LoVo (cell line): Measurements from ENCODE around the gene CALML6.

Source experiments
- DNase-seq: peaks from one replicate; pipeline ENCODE4 v3.0.0-alpha.2; 2016; ENCODE audit warnings: low spot score

The CALML6 gene

GRCh38 chr1:1942753-1943656 is 27.9 kb downstream of the CALML6 start:
- no peak for DNase-seq

- peak; percentile 35 for DNase-seq
Observed at GRCh38 chr1:1943834-1944570, 28.9 kb downstream of the CALML6 start.

DNA sequence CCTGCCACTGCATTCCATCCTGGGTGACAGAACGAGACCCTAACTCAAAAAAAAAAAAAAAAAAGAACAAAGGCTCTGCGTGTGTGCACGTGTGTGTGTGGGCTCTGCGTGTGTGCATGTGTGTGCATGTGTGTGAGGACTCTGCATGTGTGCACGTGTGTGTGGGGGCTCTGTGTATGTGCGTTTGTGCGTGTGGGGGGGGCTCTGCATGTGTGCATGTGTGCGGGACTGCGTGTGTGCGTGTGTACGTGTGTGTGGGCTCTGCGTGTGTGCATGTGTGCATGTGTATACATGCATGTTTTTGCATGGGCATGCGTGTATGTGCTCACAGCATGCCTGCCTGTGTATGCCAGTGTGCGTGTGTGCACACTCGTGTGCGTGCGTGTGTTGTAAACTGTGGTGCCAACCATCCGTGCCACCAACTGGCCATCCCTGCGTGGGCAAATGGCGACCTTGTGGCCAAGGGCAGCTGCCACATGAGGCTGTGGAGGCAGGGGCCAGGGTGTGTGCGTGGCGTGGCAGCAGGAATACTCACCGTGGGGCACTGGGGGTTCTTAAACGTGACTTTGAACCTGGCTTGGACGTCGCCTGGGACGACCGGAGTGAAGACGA is 30.8 kb downstream of the CALML6 start:
- DNase-seq, result no peak

DNA sequence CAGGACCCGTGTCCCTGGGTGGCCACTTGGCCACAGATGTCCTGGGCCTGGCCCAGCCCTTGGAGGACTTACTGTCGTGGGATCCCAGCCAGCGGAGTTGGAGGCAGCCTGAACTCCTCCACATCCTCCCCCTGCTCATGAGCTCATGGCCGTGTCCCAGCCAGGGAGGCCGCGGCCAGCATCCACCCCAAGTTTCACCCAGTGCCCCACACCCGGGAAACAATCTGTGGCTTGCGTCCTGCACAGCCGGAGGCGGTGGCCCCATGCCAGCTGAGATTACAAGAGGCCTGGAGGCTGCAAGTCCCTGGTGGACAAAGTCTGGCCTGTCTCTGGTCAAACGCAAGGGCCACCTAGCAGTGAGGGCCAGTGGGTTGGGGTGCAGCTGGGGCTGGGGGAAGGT is 31.5 kb downstream of the CALML6 start:
- DNase-seq, result no peak

- no peak for DNase-seq
Observed at GRCh38 chr1:1947493-1947892, 32.4 kb downstream of the CALML6 start.

- DNase-seq, result no peak
Observed at GRCh38 chr1:1948783-1949182, 33.7 kb downstream of the CALML6 start.

GRCh38 chr1:1950940-1951339 is 35.9 kb downstream of the CALML6 start:
- no peak for DNase-seq

DNA sequence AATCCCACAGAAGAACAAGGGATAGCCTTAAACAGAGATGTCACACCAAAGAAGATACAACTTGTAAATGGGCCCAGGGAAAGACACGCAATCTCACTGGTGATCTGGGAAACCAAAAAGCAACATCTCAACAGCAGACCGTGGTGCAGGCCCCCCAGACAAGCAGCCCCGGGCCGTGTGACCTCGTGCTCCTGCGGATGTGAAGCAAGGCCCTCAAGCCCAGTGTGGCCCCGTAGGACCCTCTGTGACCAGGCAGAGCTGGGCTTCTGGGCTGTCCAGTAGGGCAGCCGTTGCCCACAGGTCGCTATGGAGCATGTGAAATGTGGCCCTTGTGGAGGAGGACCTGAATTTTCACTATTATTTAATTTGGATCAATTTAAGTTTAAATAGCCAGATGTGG is 39.0 kb downstream of the CALML6 start:
- no peak for DNase-seq

GRCh38 chr1:1954831-1955441 is 39.9 kb downstream of the CALML6 start:
- no peak for DNase-seq

DNA sequence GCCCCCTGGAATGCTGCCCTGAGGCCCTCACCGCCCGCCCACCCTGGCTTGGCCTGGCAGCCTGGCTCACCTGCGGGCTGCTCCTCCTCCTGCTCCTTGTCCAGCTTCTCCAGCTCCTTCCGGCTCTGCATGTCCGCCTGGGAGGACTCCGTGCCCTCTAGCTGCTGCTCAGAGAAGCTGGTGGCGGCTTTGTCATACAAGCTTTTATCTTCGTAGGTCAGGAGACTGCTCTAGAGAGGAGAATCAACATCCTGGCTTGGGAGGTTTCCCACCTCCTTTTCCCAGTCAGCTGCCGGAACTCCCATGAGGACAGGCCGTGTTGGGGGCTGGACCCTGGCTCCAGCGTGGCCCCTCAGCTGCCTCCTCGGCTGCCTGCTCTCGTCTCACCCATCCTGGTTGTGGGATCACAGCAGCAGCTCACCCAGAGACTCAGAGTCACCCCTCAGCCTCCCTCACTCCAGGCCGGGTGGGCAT is 40.6 kb downstream of the CALML6 start:
- DNase-seq, result no peak

GRCh38 chr1:1956101-1956500 is 41.0 kb downstream of the CALML6 start:
- no peak for DNase-seq

DNA sequence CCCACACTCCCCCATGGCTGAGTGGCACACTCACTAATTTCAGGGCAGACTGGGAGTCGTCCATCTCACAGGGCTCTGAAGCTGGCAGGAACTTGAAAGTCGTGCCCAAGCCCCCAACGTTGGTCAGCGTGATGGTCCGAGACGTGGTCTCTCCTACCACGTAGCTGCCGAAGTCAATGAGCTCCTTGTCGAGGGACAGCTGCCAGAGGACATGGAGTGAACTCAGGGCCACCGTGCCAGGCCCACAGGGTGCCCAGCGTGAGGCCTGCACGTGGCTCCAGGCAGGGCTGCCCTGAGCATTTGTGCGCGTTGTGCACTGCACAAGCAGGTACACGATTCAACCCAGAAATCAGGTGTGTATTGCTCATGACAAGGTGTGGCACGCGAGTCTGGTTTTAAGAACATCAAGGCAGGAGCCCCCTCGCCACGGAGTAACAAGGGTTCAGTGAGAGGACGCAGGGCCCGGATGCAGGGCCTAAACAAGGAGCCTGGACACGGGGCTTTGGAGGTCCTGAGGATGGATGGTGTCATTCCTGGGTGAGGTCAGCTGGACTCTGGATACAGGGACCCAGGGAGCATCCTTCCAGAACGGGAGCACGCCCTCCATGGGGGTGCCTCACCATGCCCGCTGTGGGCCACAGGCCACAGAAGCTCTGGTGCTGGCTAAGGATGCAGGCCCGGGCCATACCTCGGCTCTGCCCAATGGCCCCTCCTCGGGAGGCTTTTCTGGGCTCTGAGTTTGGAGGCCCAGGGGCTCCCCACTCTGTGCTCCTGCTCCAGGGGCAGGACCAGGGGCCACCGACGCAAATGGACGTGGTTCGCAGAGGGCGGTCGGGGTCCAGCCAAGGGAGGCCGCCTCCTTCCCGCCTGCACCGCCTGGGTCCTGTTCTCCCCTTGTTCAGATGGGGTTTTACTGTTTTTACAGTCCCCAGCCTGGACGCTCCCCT is 41.8 kb downstream of the CALML6 start:
- no peak for DNase-seq

GRCh38 chr1:1957533-1957961 is 42.5 kb downstream of the CALML6 start:
- DNase-seq, result no peak

DNA sequence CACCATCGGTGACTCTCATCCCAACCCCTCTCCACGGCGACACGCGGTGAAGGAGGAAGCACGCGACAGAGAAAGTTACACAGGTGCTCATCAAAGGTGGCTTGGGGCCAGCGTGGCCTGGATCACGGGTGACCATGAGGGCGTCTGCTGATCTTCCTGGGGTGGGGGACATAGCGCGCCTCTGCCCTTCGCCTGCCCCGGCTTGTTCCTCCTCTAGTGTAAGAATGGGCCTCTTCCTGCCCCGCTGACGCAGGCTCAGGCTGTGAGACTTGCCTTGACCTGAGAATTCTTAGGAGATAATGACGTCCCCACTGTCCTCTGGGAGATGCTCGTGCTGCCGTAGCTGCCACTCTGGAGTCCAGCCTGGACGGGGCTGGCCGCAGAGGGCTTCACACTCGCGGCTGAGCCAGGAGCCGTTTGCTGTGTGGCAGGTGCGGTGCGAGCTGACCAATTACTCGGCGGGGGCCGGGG is 43.0 kb downstream of the CALML6 start:
- DNase-seq, result no peak

GRCh38 chr1:1959459-1959839 is 44.4 kb downstream of the CALML6 start:
- no peak for DNase-seq

DNA sequence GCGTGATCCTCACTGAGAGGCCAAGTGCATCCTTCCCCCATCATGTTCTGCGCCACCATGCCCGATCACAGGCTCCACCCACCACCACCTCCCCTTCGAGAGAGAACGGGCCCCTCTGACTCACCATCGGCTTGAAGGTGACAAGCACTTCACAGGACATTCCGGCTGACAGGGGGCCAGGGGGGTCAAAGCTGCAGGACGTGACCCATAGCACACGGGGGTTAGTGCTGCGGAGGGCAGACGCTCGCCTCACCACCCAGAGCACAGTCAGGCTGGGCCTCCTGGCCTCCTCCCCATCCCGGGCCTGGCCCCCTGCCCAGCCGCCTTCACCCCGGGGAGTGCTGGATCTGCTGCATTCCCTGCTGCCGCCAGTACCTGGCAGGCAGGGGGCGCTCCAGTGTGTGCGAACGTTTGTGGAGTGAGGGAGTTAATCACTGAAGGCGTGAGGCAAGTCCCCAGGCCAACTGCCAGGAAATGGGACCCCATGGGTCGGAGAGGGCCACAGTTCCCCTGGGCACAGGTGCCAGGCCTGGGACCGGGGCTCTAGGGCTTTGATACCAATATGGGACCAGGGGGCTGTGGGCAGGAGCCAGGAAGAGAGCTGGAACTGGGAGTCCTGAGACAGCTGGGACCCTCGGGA is 44.9 kb downstream of the CALML6 start:
- DNase-seq, result peak; percentile 65

- DNase-seq, result no peak
Observed at GRCh38 chr1:1960480-1961196, 45.6 kb downstream of the CALML6 start.

DNA sequence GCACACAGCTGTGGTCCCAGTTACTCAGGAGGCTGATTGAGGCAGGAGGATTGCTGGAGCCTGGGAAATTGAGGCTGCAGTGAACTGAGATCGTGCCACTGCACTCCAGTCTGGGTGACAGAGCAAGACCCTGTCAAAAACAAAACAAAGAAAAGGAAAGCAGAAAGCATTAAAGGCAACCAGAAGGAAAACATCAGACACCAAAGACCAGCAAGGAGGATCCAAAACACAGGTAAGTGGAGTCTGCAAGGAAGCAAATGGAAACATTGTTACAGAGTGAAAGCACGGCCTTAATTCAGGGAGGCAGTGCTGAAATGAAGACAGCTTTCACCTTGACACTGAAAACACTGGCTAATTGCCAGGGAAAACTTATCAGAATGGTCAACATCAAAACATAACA is 47.7 kb downstream of the CALML6 start:
- DNase-seq, result no peak

DNA sequence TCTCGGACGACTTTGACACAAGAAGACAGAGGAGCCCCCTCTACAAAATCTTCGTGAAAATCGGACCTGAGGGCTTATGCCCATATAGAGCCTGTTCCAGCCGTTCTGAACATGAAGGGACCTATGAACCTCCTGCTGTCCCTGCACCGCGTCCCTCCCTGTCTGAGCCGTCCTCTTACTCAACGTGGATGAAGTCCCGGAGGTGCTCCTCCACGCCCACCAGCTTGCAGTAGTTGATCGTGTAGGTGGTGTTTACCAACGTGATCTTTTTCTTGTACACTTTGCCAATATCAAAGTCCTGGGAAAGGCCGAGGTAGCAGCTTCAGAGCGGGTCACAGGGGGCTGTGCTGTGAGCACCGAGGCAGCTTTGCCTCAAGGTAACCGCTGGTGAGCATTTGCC is 48.5 kb downstream of the CALML6 start:
- no peak for DNase-seq

- no peak for DNase-seq
Observed at GRCh38 chr1:1964811-1965210, 49.8 kb downstream of the CALML6 start.
